HG02970 (cell line): ENCODE data around the gene ABI3BP.
"Not testable (repeated sequence)": the region's sequence is repeated elsewhere in the genome, so short reads cannot be mapped to it uniquely, and the experiment has no call there.

ENCODE experiments used
- ATAC-seq: cut with Tn5 transposase; IDR thresholded peaks from one replicate; pipeline ENCODE4 v1.9.1; 2021; ENCODE audit warnings: mild to moderate bottlenecking, moderate library complexity, moderate number of reproducible peaks; ENCODE audit not compliant: unreplicated experiment, low FRiP score

Gene ABI3BP

GRCh38 chr3:100947119-100947518, 46.1 kb downstream of the ABI3BP start:
- no peak for ATAC-seq

DNA sequence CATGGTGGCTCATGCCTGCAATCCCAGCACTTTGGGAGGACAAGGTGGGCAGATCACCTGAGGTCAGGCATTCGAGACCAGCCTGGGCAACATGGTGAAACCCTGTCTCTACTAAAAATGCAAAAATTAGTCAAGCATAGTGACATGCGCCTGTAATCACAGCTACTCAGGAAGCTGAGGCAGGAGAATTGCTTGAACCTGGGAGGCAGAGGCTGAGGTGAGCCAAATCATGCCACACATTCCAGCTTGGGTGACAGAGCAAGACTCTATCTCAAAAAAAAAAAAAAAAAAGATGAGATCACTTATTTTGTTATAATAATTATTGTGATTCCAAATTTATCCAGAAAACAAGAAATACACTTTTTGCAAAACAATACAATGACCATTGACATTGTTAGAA, 47.1 kb downstream of the ABI3BP start:
- not testable (repeated sequence) for ATAC-seq

DNA sequence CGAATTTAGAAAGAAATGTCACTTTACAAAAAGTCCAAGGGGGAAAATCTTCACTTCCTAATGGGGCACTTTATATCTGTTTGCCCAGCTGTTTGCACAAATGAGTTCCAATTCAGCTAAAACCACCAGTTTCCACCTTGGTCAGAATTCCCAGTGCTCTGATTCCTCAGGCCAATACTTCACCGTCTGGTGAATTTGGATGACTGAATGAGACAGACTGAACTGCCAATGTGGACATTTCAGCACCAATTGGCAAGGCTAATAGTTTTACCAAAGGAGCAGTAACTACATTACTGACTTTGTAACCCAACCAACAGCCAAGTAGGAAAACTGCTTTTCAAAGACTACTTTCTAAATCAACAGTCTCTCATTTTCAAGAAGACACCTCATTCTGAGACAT, 51.8 kb downstream of the ABI3BP start:
- ATAC-seq: no peak

- no peak for ATAC-seq
Measured at GRCh38 chr3:100941041-100941440, 52.2 kb downstream of the ABI3BP start.

GRCh38 chr3:100936931-100937330, 56.3 kb downstream of the ABI3BP start:
- no peak for ATAC-seq

- ATAC-seq: no peak
Measured at GRCh38 chr3:100932491-100932890, 60.7 kb downstream of the ABI3BP start.

DNA sequence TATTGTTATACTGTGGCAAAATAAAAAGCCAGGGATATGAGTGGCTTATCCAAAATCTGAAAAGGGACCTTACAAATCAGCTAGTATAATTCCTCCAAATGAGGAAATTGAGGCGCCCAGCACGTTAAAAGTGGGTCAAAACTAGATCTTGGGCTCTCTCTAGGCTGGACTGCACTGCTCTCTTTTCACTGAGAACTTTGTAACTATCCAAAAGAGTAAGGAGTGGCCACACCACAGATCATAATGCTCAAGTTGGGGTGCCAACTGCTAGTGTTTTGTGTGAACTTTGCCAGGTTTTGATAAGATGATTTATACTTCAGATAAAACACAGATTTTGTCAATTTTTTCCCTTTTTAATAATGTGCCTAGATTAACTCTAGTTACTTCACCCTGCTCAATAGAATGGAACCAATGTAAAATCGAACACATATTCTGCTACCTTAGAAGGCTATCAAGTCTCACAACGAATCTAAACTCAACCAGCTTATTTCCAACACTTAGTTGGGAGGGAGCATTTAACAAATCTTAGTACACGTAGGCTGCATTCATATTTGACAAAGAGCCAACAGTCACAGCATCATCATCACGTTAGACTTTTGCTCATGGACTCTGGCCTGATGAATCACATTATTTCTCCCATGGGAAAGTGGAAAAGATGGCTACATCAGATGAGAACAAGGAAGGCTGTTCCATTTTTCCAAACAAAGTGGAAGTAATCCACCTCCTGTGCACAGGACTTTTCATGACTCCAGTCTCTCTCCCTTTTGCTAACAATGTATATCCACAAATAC, 64.4 kb downstream of the ABI3BP start:
- ATAC-seq: no peak

- no peak for ATAC-seq
Measured at GRCh38 chr3:100927775-100928174, 65.4 kb downstream of the ABI3BP start.

DNA sequence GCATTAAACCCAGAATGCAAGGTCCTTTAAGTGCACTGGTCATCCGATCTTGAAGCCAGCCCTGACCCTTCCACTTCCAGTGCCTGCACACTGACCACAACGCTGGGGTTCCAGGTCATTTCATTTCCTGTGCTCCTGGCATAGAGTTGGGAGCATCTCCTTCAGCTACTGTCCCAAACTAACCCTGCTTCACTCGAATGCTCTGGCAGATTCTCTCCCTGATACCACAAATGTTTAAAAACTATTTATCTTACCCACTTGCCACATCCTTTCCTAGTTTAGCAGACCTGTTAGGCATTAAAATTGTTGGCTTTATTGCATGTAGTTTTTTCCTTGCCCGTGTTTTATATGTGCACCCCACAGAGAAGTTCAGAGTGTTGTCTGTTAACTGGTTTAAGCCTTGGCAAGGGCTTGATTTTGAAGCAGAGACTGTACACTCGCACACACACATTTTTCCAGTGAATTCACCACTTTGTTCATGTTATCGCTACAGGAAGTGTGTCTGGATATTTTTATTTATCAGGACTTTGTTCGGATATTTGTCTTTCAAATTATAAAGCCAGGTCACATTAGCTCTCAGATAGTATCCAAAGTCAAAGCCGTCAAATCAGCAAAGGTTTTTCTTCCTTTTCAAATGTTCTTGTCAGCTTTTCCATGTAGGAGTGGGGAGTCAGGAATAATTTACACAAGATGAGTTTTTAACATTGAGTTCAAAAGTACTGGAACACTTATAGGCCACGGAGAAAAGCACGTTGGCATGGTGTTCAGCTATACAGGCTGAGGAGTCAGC, 77.3 kb downstream of the ABI3BP start:
- ATAC-seq: no peak

- ATAC-seq: no peak
Measured at GRCh38 chr3:100913870-100914648, 79.2 kb downstream of the ABI3BP start.

DNA sequence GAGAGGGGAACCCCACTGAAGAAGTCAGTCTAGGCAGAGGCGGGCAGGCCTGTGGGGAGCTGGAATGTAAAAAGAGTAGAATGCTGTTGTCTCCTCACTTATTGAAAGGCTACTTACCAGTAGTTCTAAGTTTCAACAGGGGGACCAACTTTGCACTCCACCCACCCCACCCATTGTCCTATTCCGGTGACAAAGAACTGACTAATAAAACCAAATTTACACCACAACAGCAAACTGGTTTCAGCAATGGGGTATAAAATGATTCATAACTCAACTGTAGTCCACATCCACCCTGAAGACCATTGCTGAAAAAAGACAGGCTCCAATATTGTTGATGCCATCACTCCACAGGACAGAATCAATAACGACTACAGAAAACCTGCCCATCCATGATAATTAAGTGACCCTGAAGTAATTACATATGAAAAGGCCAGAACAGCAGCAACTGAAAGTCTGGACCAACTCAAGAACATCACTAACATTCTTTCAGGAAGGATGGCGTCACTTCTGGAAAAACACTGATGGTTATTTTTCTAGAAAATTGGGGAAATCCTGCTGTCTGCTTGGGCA, 80.2 kb downstream of the ABI3BP start:
- ATAC-seq: no peak

DNA sequence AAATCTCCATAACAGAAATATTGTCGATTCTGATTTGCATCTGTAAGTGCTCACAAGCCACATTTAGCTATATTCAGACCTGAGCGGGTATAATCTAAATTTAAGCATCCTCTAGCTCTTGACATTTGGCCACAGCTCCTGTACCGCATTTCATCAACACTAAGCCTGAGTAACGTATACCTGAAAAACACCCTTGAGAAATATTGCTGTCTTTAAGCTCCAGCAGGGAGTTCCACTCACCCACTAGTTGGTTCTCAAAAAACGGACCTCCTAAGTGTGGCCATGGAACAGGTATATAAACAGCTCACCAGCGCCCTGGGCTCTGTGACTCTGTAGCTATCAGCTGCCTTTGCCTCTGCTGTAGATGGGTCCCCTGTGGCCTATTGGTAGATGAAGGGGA, 80.7 kb downstream of the ABI3BP start:
- no peak for ATAC-seq

DNA sequence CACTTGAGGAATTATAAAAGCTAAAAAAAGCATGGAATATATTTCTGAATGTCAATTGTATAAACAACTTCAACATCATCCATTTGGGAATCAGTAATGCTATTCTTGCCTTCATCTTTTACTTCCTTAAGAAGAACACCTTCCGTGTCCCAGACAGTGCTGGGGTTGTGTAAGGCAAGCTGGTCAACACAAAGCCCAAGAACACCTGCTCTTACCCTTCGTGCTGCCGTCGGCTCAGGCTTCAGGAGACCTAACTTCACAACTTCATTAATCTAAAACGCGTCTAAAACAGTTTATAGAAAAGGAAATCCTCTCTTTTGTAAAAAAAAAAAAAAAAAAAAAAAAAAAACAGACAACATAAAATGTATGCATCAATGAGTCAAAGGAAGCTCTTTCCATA, 81.3 kb downstream of the ABI3BP start:
- ATAC-seq: no peak

DNA sequence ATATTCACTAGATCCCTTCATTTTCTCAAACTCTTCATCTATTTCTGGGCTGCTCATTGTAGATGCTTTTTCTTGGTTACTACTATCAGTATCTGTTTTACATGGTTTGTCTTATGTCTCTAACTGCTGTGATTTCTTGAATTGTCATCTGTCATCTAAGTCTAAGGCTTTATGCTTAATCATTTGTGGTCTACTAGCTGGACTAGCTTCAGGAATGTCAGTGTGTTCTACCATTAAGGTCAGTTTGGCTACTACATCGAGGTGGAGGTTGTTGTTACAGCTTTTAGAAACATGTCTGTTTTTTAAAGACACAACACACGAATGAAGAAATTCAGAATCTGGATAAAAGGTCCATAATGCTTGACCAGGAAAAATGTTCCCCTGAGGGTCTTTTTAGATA, 82.2 kb downstream of the ABI3BP start:
- no peak for ATAC-seq

DNA sequence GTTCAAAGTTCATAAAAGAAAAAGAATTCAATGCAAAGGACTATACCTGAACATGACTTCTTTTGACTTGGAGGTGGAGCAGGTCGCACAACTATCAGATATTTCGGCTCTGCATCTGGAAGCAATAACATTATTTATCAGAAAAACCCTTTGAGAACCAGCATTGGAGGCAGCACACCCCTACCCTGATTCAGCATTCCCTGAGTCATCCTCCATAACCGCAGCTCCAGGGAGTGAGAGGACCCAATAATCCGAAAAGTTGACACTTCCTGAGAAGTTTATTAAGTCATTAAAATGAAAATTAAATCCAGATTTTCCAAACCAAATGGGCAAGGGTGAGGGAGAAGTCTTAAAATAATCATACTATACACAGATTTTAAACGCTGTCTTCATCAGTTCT, 90.6 kb downstream of the ABI3BP start:
- no peak for ATAC-seq

- ATAC-seq: no peak
Measured at GRCh38 chr3:100900671-100901335, 92.4 kb downstream of the ABI3BP start.

DNA sequence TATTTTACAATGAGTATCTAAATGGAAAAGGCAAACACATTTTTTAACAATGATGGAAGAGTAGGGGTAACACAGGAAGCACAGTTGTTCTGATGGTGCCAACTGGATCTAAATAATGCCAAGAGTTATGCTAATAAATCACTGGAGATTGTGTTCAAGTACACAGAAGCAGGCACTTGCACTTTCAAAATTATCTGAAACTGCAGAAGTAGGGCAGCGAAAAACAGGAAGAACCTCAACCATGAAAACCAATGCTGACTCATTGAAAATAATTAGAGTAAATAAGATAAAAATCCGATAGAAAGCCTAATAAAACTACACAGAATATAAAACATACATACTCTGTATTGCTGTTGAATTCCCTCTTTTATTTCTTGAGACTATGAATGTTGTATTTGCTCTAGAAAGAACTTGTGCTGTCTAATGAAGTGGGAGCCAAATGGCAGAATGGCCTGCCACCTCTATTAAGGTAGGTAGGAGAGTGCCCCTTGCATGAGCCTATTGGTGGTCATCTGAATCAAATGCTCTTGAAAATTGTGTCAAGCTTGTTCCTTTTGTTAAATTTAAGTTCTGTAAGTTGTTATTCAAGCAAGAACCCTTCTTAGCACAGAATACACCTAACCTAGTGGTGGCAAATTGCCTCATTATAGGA, 93.7 kb downstream of the ABI3BP start:
- ATAC-seq: peak; percentile 58

DNA sequence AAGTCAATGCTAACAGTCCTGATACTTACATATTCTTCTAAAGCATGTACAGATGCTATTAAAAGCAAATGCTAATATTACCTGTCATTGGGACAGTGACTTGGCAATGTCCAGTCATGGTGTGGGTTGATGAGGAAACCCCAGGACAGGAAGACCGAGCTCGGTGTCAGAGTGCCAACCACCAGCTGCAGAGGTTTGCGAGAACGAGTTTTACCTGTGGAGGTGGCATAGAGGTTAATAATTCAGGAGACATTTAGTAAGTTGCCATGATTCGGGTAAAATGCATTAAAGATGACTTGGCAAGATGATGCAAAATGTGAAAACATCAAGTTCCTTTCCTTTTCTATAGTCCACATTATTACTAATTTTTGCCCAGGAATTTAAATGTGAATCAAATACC, 94.5 kb downstream of the ABI3BP start:
- no peak for ATAC-seq

DNA sequence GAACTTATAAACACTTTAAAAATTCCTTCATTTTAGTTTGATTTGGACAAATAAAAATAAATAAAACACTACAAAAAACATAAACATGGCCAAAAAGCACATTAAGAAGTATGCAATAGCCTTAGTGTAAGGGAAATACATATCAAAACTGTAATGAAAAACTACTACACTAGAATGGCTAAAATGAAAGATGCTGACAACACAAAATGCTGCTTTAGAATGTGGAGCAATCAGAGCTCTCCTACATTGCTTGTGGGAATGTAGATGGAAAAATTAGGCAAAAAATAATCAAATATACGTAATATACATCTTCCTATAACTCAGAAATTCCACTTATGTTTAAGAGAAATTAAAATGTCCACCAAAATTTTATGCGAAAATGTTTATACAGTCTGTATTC, 96.2 kb downstream of the ABI3BP start:
- ATAC-seq: no peak

- ATAC-seq: no peak
Measured at GRCh38 chr3:100893590-100893989, 99.6 kb downstream of the ABI3BP start.
